H1 (cell line): ENCODE measurements around the gene AGT. TPM values are rescaled to one million over a fixed set of nuclear protein-coding genes. Genes with fewer than 3 reads are reported as not detected.
A peak's percentile ranks its signal among the peaks of the same experiment; 100 is the strongest.

ENCODE experiments used
- CTCF ChIA-PET: fragments of 300-600 bp; sonication (Branson Sonifier 250); formaldehyde crosslinking; loops from one replicate; lab custom pipeline; 2021; ENCODE audit not compliant: partially characterized antibody; lab: Charles Lee
- POLR2A ChIA-PET: fragments of 300-600 bp; sonication (Branson Sonifier 250); formaldehyde crosslinking; loops from one replicate; lab custom pipeline; 2021; ENCODE audit warnings: inconsistent platforms; ENCODE audit not compliant: partially characterized antibody; lab: Charles Lee
- DNase-seq, 2 experiments: peaks; one replicate each; pipeline versions ENCODE4 v3.0.0 to v3.0.0-alpha.2; 2010 to 2022; ENCODE audit warnings: low spot score in 2 of 2, low read depth in 1 of 2, mixed read lengths in 1 of 2
- FAIRE-seq: peaks from 2 replicates; lab custom pipeline; 2011; peaks lifted over from hg19 to GRCh38; lab: Jason Lieb, UNC
- H2AFZ ChIP-seq: 2 replicates; pipeline ENCODE4 v1.8.1; 2012; ENCODE audit warnings: low read length, inconsistent platforms
- H2AK5ac ChIP-seq: 2 replicates; pipeline ENCODE4 v1.6.1; 2013; ENCODE audit warnings: low read depth, low read length
- H2BK120ac ChIP-seq: replicated peaks from 2 replicates; pipeline ENCODE3; 2013; ENCODE audit warnings: low read depth, low read length, inconsistent platforms
- H2BK12ac ChIP-seq: 2 replicates; pipeline ENCODE4 v1.6.1; 2013; ENCODE audit warnings: low read depth, low read length
- H2BK15ac ChIP-seq: 2 replicates; pipeline ENCODE4 v1.6.1; 2013; ENCODE audit warnings: low read length
- H2BK20ac ChIP-seq: 2 replicates; pipeline ENCODE4 v1.6.1; 2013; ENCODE audit warnings: low read length
- H2BK5ac ChIP-seq: 2 replicates; pipeline ENCODE4 v1.6.1; 2013; ENCODE audit warnings: low read depth, low read length
- H3K14ac ChIP-seq: 2 replicates; pipeline ENCODE4 v1.6.1; 2013; ENCODE audit warnings: inconsistent platforms; ENCODE audit not compliant: insufficient read length
- H3K18ac ChIP-seq: 2 replicates; pipeline ENCODE4 v1.6.1; 2013; ENCODE audit warnings: low read length; ENCODE audit errors: extremely low read depth
- H3K23ac ChIP-seq: 2 replicates; pipeline ENCODE4 v1.6.1; 2013; ENCODE audit warnings: inconsistent platforms; ENCODE audit not compliant: insufficient read length
- H3K23me2 ChIP-seq: 2 replicates; pipeline ENCODE4 v1.6.1; 2013; ENCODE audit warnings: low read depth, low read length
- H3K27ac ChIP-seq: 2 replicates; pipeline ENCODE4 v1.6.1; 2011; ENCODE audit warnings: low read depth, low read length, inconsistent platforms
- H3K27me3 ChIP-seq, 4 experiments: replicated peaks in 1 of 4; 1 replicate in 1 of 4; 2 replicates in 3 of 4; pipeline versions ENCODE4 v1.6.1 to v1.8.1; 2011 to 2013; ENCODE audit warnings: low read length in 3 of 4, mild to moderate bottlenecking in 3 of 4, inconsistent platforms in 2 of 4, mixed read lengths in 2 of 4, moderate library complexity in 1 of 4; ENCODE audit not compliant: control insufficient read depth in 3 of 4, insufficient read depth in 3 of 4; ENCODE audit errors: extremely low read depth in 1 of 4
- H3K36me3 ChIP-seq, 4 experiments: 2 replicates each; pipeline versions ENCODE4 v1.6.1 to v1.8.1; 2011 to 2013; ENCODE audit warnings: mild to moderate bottlenecking in 4 of 4, low read length in 3 of 4, moderate library complexity in 2 of 4, control low read depth in 1 of 4, inconsistent platforms in 1 of 4; ENCODE audit not compliant: insufficient read depth in 4 of 4, control insufficient read depth in 2 of 4
- H3K4ac ChIP-seq: replicated peaks from 2 replicates; pipeline ENCODE3; 2013; ENCODE audit warnings: low read length, low read depth, mixed read lengths, inconsistent platforms; ENCODE audit not compliant: insufficient read length
- H3K4me1 ChIP-seq, 4 experiments: replicated peaks in 1 of 4; 1 replicate in 1 of 4; 2 replicates in 3 of 4; pipeline versions ENCODE4 v1.6.1 to v1.8.1; 2011 to 2013; ENCODE audit warnings: low read length in 3 of 4, inconsistent platforms in 2 of 4, mixed read lengths in 1 of 4; ENCODE audit not compliant: insufficient read depth in 4 of 4, control insufficient read depth in 3 of 4
- H3K4me2 ChIP-seq, 2 experiments: 2 replicates each; pipeline versions ENCODE4 v1.6.1 to v1.8.1; 2011 to 2013; ENCODE audit warnings: low read depth in 2 of 2, low read length in 2 of 2, control low read depth in 1 of 2, inconsistent platforms in 1 of 2, mild to moderate bottlenecking in 1 of 2; ENCODE audit not compliant: insufficient read depth in 1 of 2
- H3K4me3 ChIP-seq, 4 experiments: fragments of 200-600, 300-600 bp in 1 of 4; sonication (generic), shearing (Covaris generic), sonication (Bioruptor Twin) in 1 of 4; 2 replicates each; pipeline versions ENCODE4 v1.5.1 to v1.8.1; 2011 to 2016; ENCODE audit warnings: low read length in 4 of 4, low read depth in 3 of 4, control low read depth in 2 of 4, inconsistent platforms in 2 of 4, mild to moderate bottlenecking in 2 of 4, mixed read lengths in 1 of 4, moderate library complexity in 1 of 4; ENCODE audit not compliant: insufficient read depth in 2 of 4; ENCODE audit errors: extremely low read depth in 1 of 4
- H3K56ac ChIP-seq: replicated peaks from 2 replicates; pipeline ENCODE3; 2013; ENCODE audit warnings: low read depth, mild to moderate bottlenecking, mixed read lengths, low read length, inconsistent platforms; ENCODE audit not compliant: insufficient read length
- H3K79me1 ChIP-seq: 2 replicates; pipeline ENCODE4 v1.6.1; 2013; ENCODE audit warnings: low read depth, low read length, control low read depth
- H3K79me2 ChIP-seq, 2 experiments: 2 replicates each; pipeline versions ENCODE4 v1.6.1 to v1.8.1; 2012 to 2013; ENCODE audit warnings: low read length in 2 of 2, mild to moderate bottlenecking in 2 of 2, inconsistent platforms in 1 of 2; ENCODE audit not compliant: insufficient read depth in 2 of 2, control insufficient read depth in 1 of 2
- H3K9ac ChIP-seq, 4 experiments: replicated peaks in 1 of 4; 1 replicate in 1 of 4; 2 replicates in 3 of 4; pipeline versions ENCODE4 v1.6.1 to v1.8.1; 2011 to 2013; ENCODE audit warnings: low read depth in 3 of 4, low read length in 3 of 4, control low read depth in 2 of 4, mild to moderate bottlenecking in 2 of 4, moderate library complexity in 2 of 4, inconsistent platforms in 1 of 4; ENCODE audit errors: extremely low read depth in 1 of 4
- H3K9me3 ChIP-seq, 2 experiments: 2 replicates each; pipeline versions ENCODE4 v1.6.1 to v1.8.1; 2012 to 2013; ENCODE audit warnings: mild to moderate bottlenecking in 2 of 2, moderate library complexity in 2 of 2, control low read depth in 1 of 2, inconsistent platforms in 1 of 2, low read depth in 1 of 2, low read length in 1 of 2, mixed read lengths in 1 of 2; ENCODE audit not compliant: insufficient read depth in 2 of 2
- H4K20me1 ChIP-seq, 2 experiments: replicated peaks in 1 of 2; 2 replicates each; pipeline versions ENCODE3 to v1.8.1; 2011 to 2013; ENCODE audit warnings: inconsistent platforms in 2 of 2, low read length in 2 of 2, mild to moderate bottlenecking in 1 of 2; ENCODE audit not compliant: insufficient read depth in 2 of 2, control insufficient read depth in 1 of 2
- H4K5ac ChIP-seq: 2 replicates; pipeline ENCODE4 v1.6.1; 2013; ENCODE audit warnings: low read length, low read depth, mixed read lengths, inconsistent platforms; ENCODE audit not compliant: insufficient read length
- H4K8ac ChIP-seq: 2 replicates; pipeline ENCODE4 v1.8.0; 2013; ENCODE audit warnings: mild to moderate bottlenecking, moderate library complexity, low read length, inconsistent platforms; ENCODE audit not compliant: insufficient read depth; ENCODE audit errors: extremely low read depth
- H4K91ac ChIP-seq: replicated peaks from 2 replicates; pipeline ENCODE3; 2013; ENCODE audit warnings: low read length, mixed read lengths, inconsistent platforms; ENCODE audit not compliant: insufficient read length
- CBX5 ChIP-seq: fragments of 300-800, 300-1000 bp; sonication (generic); IDR thresholded peaks from 2 replicates; pipeline ENCODE4 v1.7.1; 2016; ENCODE audit warnings: antibody characterized with exemption, low read length, low read depth
- JUN ChIP-seq: IDR thresholded peaks from 2 replicates; pipeline ENCODE4 v1.6.1; 2011; ENCODE audit warnings: low read depth, mild to moderate bottlenecking, improper control_type of control experiment, low read length
- MAFK ChIP-seq: IDR thresholded peaks from 2 replicates; pipeline ENCODE4 v1.6.1; 2012; ENCODE audit warnings: low read depth, mild to moderate bottlenecking, improper control_type of control experiment, low read length
- NANOG ChIP-seq: IDR thresholded peaks from 2 replicates; pipeline ENCODE4 v1.6.1; 2011; ENCODE audit warnings: low read length, low read depth, mild to moderate bottlenecking, inconsistent platforms; ENCODE audit not compliant: insufficient read depth, poor library complexity, severe bottlenecking
- SIX5 ChIP-seq: IDR thresholded peaks from 2 replicates; pipeline ENCODE4 v1.6.1; 2011; ENCODE audit warnings: mild to moderate bottlenecking, low read depth, low read length
- TAF7 ChIP-seq: optimal IDR thresholded peaks from 2 replicates; pipeline ENCODE3; 2011; ENCODE audit warnings: low read depth, mild to moderate bottlenecking, inconsistent platforms, low read length, moderate library complexity, borderline replicate concordance
- YY1 ChIP-seq: IDR thresholded peaks from 2 replicates; pipeline ENCODE4 v1.6.1; 2011; ENCODE audit warnings: low read depth, mild to moderate bottlenecking, low read length
- WGBS, 2 experiments: shearing (Covaris generic) in 1 of 2; methylation state at CpG; one replicate each; pipeline versions ENCODE4 v1.1.6 to v1.1.7; 2013 to 2015; ENCODE audit warnings: low lambda C conversion rate in 2 of 2, mixed read lengths in 2 of 2, inconsistent platforms in 1 of 2, low coverage in 1 of 2, missing lambda C conversion rate in 1 of 2; ENCODE audit not compliant: insufficient replicate concordance in 2 of 2, insufficient coverage in 1 of 2, insufficient read length in 1 of 2; ENCODE audit errors: extremely low coverage in 1 of 2, missing lambda C conversion rate in 1 of 2; 5-methylcytosine and 5-hydroxymethylcytosine counted together
- polyA plus RNA-seq, 7 experiments: library from polyadenylated mRNA; depleted of rRNA in 3 of 7; stranded (reverse) in 5 of 7; unstranded in 2 of 7; fragments of >200 nt in 5 of 7; fragments of 200-250 nt in 2 of 7; gene quantifications; 1 replicate in 5 of 7; 2 replicates in 1 of 7; 4 replicates in 1 of 7; pipeline versions ENCODE4 v1.2.1 to v1.2.3, GENCODE V29; 2011 to 2013; ENCODE audit warnings: missing spikeins in 2 of 7, mixed read lengths in 2 of 7
- total RNA-seq: library from RNA; stranded (reverse); fragmentation: NEBNext Ultra II Directional; extraction: Animal tissue kit (Norgen Biotek cat#: 25700); gene quantifications from 2 replicates; pipeline ENCODE4 v1.2.1, GENCODE V29; 2021
- TF ChIP-seq, protein P1 (sequence below), 3 experiments: IDR thresholded peaks; 1 replicate in 2 of 3; 2 replicates in 1 of 3; pipeline versions ENCODE4 v1.5.1 to v1.6.1; 2011; ENCODE audit warnings: low read length in 3 of 3, mild to moderate bottlenecking in 3 of 3, inconsistent platforms in 2 of 3, low read depth in 1 of 3, moderate library complexity in 1 of 3; ENCODE audit not compliant: insufficient read depth in 1 of 3; ENCODE audit errors: control extremely low read depth in 1 of 3

Gene AGT
- total and polyA plus RNA-seq, 2 of the 8 experiments (the other 6 are each of a cell fraction or from before 2014, with no cell fraction given): 0.20 TPM; not detected in 1

DNA sequence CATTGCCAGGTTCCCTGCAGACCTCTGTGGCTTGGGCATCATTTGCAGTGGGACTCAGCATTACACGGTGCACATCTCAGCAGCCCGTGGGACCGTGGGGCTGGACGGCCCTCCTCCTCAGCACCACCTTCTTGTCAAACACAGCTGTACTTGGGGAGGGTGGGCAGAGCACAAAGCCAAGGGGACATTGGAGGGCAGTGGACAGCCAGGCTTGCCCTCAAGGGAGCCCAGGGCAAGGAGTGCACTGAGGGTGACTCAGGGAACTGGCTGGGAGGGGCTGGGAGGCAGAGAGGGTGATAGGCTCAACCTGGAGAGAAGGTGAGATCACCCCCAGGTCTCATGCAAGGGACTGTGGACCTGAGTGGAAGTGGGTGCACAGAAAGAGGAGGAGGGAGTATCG, 36.7 kb upstream of the AGT start:
- Histone ChIP-seq H3K4me3 (no peak overlapping the region), H3K9me3 (no peaks in the 10 kb centered on the region), H2BK20ac (peak overlapping the region; percentile 91), H3K27ac (no peak overlapping the region), H3K23ac (no peak overlapping the region), H2BK5ac (peak overlapping the region; percentile 73; the same call in 1 of the 2 replicates), H4K20me1 (no peaks in the 10 kb centered on the region), H3K14ac (no peak overlapping the region), H4K5ac (peak overlapping the region; percentile 18), H3K36me3 (no peaks in the 10 kb centered on the region), H3K4ac (peak overlapping the region; percentile 30), H3K9ac (no peak overlapping the region), H3K56ac (no peak overlapping the region), H4K91ac (peak overlapping the region; percentile 71), H3K4me2 (no peak overlapping the region), H2BK15ac (peak overlapping the region; percentile 37; the same call in 1 of the 2 replicates), H3K4me1 (peaks cover 11 to 42% (median 26%) of the 10 kb centered on the region in 4 experiments), H2AFZ (no peak overlapping the region), H3K79me2 (no peaks in the 10 kb centered on the region), H3K27me3 (no peaks in the 10 kb centered on the region; a peak in 1 of 7 replicates), H2BK120ac (peak overlapping the region; percentile 3), H4K8ac (peak overlapping the region; percentile 39), H3K79me1 (no peaks in the 10 kb centered on the region), H3K23me2 (peaks cover 2% of the 10 kb centered on the region; the same call in 1 of the 2 replicates), H2AK5ac (peak overlapping the region; percentile 83; the same call in 1 of the 2 replicates), H3K18ac (peak overlapping the region; percentile 72), H2BK12ac (peak overlapping the region; percentile 96; the same call in 1 of the 2 replicates)
- no peak for FAIRE-seq
- WGBS, 2 experiments: 69% methylated on average over 4 of the region's 5 CpGs; no CpG with 5 or more reads in 1 of the 2 experiments
- ChIA-PET POLR2A (interaction anchor here (0.7 to 1.0 kb wide), 2 partner anchors 9 to 14 kb away, joined by 3 read pairs; no protein-coding TSS in a partner anchor), CTCF (interaction anchor here (1.1 kb wide), 1 partner anchor 107 kb away, joined by 4 read pairs; no protein-coding TSS in a partner anchor)
- TF ChIP-seq CBX5: no peak
- TF ChIP-seq, protein P1, sequence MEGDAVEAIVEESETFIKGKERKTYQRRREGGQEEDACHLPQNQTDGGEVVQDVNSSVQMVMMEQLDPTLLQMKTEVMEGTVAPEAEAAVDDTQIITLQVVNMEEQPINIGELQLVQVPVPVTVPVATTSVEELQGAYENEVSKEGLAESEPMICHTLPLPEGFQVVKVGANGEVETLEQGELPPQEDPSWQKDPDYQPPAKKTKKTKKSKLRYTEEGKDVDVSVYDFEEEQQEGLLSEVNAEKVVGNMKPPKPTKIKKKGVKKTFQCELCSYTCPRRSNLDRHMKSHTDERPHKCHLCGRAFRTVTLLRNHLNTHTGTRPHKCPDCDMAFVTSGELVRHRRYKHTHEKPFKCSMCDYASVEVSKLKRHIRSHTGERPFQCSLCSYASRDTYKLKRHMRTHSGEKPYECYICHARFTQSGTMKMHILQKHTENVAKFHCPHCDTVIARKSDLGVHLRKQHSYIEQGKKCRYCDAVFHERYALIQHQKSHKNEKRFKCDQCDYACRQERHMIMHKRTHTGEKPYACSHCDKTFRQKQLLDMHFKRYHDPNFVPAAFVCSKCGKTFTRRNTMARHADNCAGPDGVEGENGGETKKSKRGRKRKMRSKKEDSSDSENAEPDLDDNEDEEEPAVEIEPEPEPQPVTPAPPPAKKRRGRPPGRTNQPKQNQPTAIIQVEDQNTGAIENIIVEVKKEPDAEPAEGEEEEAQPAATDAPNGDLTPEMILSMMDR (IDR thresholded peaks at IDR 0.05; ENCODE audit: control extremely low read depth in 1 of 3, insufficient read depth in 1 of 3, low read depth in 1 of 3, low read length in 3 of 3): no peak
- no peak for TF ChIP-seq SIX5
- no peak for TF ChIP-seq NANOG
- no peak for TF ChIP-seq MAFK
- TF ChIP-seq TAF7: no peak
- TF ChIP-seq YY1: no peak
- no peak for TF ChIP-seq JUN
- no peak for DNase-seq
